B cell (primary cell): ENCODE data around the gene KCNC4. TPM values are rescaled to one million over a fixed set of nuclear protein-coding genes. Genes with fewer than 3 reads are reported as not detected.

ENCODE experiments used
- ATAC-seq: fragments of 200-7000 bp; cut with Tn5 transposase; one replicate; pipeline ENCODE4 v1.10.0; 2021; ENCODE audit warnings: low read depth, mild to moderate bottlenecking, moderate number of reproducible peaks, moderate library complexity
- CTCF ChIA-PET: fragments of 350-600 bp; sonication (Branson Sonifier 250); formaldehyde crosslinking; loops from one replicate; lab custom pipeline; 2021; ENCODE audit warnings: antibody characterized with exemption, inconsistent platforms; lab: Charles Lee
- POLR2A ChIA-PET: fragments of 350-600 bp; sonication (Branson Sonifier 250); formaldehyde crosslinking; loops from one replicate; lab custom pipeline; 2021; ENCODE audit warnings: antibody characterized with exemption; lab: Charles Lee
- DNase-seq: peaks from one replicate; pipeline ENCODE4 v3.0.0; 2013
- H2AFZ ChIP-seq: 2 replicates; pipeline ENCODE4 v1.6.1; 2012; ENCODE audit warnings: mild to moderate bottlenecking, low read depth, low read length; ENCODE audit not compliant: insufficient read depth, poor library complexity, severe bottlenecking
- H3K27ac ChIP-seq, 2 donors: 1 replicate in 1 of 2; 2 replicates in 1 of 2; pipeline ENCODE4 v1.5.1; 2012 to 2013; ENCODE audit warnings: low read length in 2 of 2, mild to moderate bottlenecking in 2 of 2, moderate library complexity in 1 of 2
- H3K27me3 ChIP-seq, 4 experiments: fragments of 200-600 bp in 1 of 4; sonication (generic) in 1 of 4; replicated peaks in 1 of 4; 1 replicate in 2 of 4; 2 replicates in 2 of 4; pipeline versions ENCODE4 v1.6.1 to v1.7.0; 2013 to 2016; ENCODE audit warnings: low read length in 3 of 4, mild to moderate bottlenecking in 2 of 4, mixed read lengths in 1 of 4, moderate library complexity in 1 of 4; ENCODE audit not compliant: insufficient read depth in 4 of 4, control insufficient read depth in 3 of 4; ENCODE audit errors: control extremely low read depth in 1 of 4
- H3K36me3 ChIP-seq, 2 experiments: replicated peaks in 1 of 2; 1 replicate in 1 of 2; 2 replicates in 1 of 2; pipeline versions ENCODE4 v1.6.1 to v1.7.1; 2013; ENCODE audit warnings: low read length in 1 of 2; ENCODE audit not compliant: insufficient read depth in 2 of 2, control insufficient read depth in 1 of 2; ENCODE audit errors: control extremely low read depth in 1 of 2, extremely low read depth in 1 of 2
- H3K4me1 ChIP-seq, 2 donors: fragments of 200-600 bp in 1 of 2; sonication (generic) in 1 of 2; 1 replicate in 1 of 2; 2 replicates in 1 of 2; pipeline versions ENCODE4 v1.5.1 to v1.6.1; 2013 to 2017; ENCODE audit warnings: low read length in 2 of 2; ENCODE audit not compliant: control insufficient read depth in 2 of 2, insufficient read depth in 2 of 2
- H3K4me2 ChIP-seq: replicated peaks from 2 replicates; pipeline ENCODE3; 2012; ENCODE audit warnings: mild to moderate bottlenecking, low read depth, low read length; ENCODE audit not compliant: poor library complexity, severe bottlenecking
- H3K4me3 ChIP-seq, 5 experiments: fragments of 200-600 bp in 1 of 5; sonication (generic) in 1 of 5; 1 replicate in 3 of 5; 2 replicates in 2 of 5; pipeline versions ENCODE4 v1.5.1 to v1.7.0; 2011 to 2016; ENCODE audit warnings: low read length in 4 of 5, mild to moderate bottlenecking in 4 of 5, low read depth in 2 of 5, control low read depth in 1 of 5, moderate library complexity in 1 of 5; ENCODE audit not compliant: insufficient read depth in 1 of 5; ENCODE audit errors: control extremely low read depth in 1 of 5, extremely low read depth in 1 of 5
- H3K79me2 ChIP-seq: fragments of 200-600 bp; sonication (generic); one replicate; pipeline ENCODE4 v1.6.0; 2016; ENCODE audit warnings: low read length; ENCODE audit not compliant: control insufficient read depth, insufficient read depth
- H3K9ac ChIP-seq: fragments of 200-600 bp; sonication (generic); 2 replicates; pipeline ENCODE4 v1.6.1; 2017; ENCODE audit warnings: mild to moderate bottlenecking, low read length, moderate library complexity
- H3K9me3 ChIP-seq, 3 donors: one replicate each; pipeline versions ENCODE4 v1.6.1 to v1.7.1; 2013; ENCODE audit warnings: low read length in 2 of 3; ENCODE audit not compliant: control insufficient read depth in 2 of 3, insufficient read depth in 1 of 3; ENCODE audit errors: control extremely low read depth in 1 of 3
- H4K20me1 ChIP-seq: 2 replicates; pipeline ENCODE4 v1.6.0; 2012; ENCODE audit warnings: mild to moderate bottlenecking, low read length; ENCODE audit not compliant: insufficient read depth, control insufficient read depth, poor library complexity, severe bottlenecking
- H3K27ac Mint-ChIP-seq: one replicate; pipeline ENCODE4 v1.8.0; 2021; ENCODE audit warnings: mixed read lengths
- H3K27me3 Mint-ChIP-seq: one replicate; pipeline ENCODE4 v1.8.0; 2021; ENCODE audit warnings: mixed read lengths
- H3K4me1 Mint-ChIP-seq: one replicate; pipeline ENCODE4 v1.8.0; 2021; ENCODE audit warnings: mixed read lengths
- H3K4me3 Mint-ChIP-seq: one replicate; pipeline ENCODE4 v1.8.0; 2021; ENCODE audit warnings: mixed read lengths
- H3K9me3 Mint-ChIP-seq: one replicate; pipeline ENCODE4 v1.8.0; 2022; ENCODE audit warnings: mixed read lengths; ENCODE audit not compliant: insufficient read depth
- CTCF ChIP-seq: fragments of 200-600 bp; IDR thresholded peaks from one replicate; pipeline ENCODE4 v1.8.0; 2022; ENCODE audit warnings: antibody characterized with exemption, mild to moderate bottlenecking
- EZH2 ChIP-seq: IDR thresholded peaks from 2 replicates; pipeline ENCODE4 v1.6.1; 2012; ENCODE audit warnings: borderline replicate concordance, low read depth, mild to moderate bottlenecking, moderate library complexity, low read length; ENCODE audit not compliant: insufficient read depth, poor library complexity, severe bottlenecking
- WGBS: methylation state at CpG from one replicate; pipeline ENCODE4 v1.1.5; 2013; ENCODE audit warnings: missing lambda C conversion rate; ENCODE audit not compliant: insufficient coverage; 5-methylcytosine and 5-hydroxymethylcytosine counted together
- intact Hi-C: fragments of 100-400 bp; cut with micrococcal nuclease; formaldehyde crosslinking; loops from one replicate; pipeline ENCODE4 v1.10.0; 2022
- polyA plus RNA-seq: library from polyadenylated mRNA; depleted of rRNA; stranded (reverse); fragments of >200 nt; gene quantifications from 2 replicates; pipeline ENCODE4 v1.2.3, GENCODE V29; 2012
- total RNA-seq, 2 donors: library from RNA; stranded (reverse); fragments of 120-200 nt in 1 of 2; gene quantifications; 1 replicate in 1 of 2; 2 replicates in 1 of 2; pipeline versions ENCODE4 v1.2.3 to v1.2.4, GENCODE V29; 2013 to 2022

The KCNC4 gene
- total and polyA plus RNA-seq, 2 donors (not counting 1 experiment from before 2014, with no cell fraction given), result 3.2 to 24.1 TPM

DNA sequence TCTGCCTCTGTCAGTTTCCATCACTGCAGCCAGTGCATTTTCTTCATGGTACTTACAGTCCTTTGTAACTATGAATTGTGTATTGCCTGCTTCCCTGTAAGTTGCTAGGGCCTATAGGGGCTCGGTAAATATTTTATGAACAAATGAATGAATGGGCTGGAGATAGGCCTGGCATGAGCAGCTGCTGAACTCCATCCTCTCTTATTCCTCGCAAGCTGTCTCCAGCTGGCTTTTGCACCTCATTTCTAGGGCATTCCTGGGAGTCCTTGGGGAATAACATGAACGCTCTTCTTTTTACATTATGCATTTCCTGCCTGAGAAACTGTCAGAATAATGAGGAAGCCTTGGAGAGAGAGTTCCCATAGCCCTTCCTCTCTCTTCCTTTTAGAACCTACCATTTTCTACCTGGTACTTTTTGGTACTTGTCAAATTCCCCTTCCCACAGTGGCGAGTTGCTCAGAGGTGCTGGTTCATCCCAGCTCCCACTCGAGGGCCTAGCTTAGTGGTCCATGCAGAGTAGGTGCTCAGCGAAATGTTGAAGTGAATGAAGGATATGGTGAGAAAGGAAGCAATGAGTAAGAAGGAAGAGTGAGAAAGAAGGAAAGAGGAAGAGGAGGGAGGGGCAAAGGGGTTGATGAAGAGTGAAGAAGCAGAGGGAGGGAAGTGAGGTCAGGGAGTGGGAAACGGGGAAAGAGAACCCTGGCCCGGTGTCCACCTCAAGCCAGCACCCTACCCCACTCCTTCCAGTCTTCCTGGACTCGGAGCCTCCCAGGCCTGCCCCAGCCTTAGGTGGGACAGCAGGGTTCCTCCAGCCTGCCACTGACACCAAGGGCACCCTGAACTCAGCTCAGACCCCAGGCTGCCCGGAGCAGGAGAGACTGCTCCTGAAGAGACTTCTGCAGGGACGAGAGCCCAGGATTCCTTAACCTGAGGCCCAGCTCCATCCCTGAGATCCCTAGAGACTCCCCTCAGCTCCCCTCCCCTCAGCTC, 29.6 kb downstream of the KCNC4 start:
- Histone ChIP-seq H3K27ac (no peak overlapping the region), H3K36me3 (no peaks in the 10 kb centered on the region), H3K27me3 (no peaks in the 10 kb centered on the region), H4K20me1 (no peaks in the 10 kb centered on the region), H3K79me2 (no peaks in the 10 kb centered on the region), H3K4me3 (no peak overlapping the region), H3K9me3 (no peaks in the 10 kb centered on the region), H3K4me2 (no peak overlapping the region), H3K9ac (no peak overlapping the region), H3K4me1 (peaks cover 17 to 32% of the 10 kb centered on the region in 2 donors), H2AFZ (no peak overlapping the region)
- no peaks in the 10 kb centered on the region for H3K9me3 Mint-ChIP-seq
- ATAC-seq, result no peak
- 88% methylated on average over 7 of the region's 11 CpGs for WGBS
- TF ChIP-seq EZH2 (no peak), CTCF (no peak)
- intact Hi-C loops, result no loop called here
- ChIA-PET CTCF (interaction anchor here (1.0 to 2.6 kb wide), 4 partner anchors 31 to 73 kb away, joined by 3 to 9 read pairs (median 3); no protein-coding TSS in a partner anchor), POLR2A (no interaction called here)
- peaks cover 33% of the 10 kb centered on the region for H3K4me1 Mint-ChIP-seq
- no peak overlapping the region for H3K27ac Mint-ChIP-seq
- DNase-seq, result no peak
- H3K27me3 Mint-ChIP-seq, result no peaks in the 10 kb centered on the region
- H3K4me3 Mint-ChIP-seq, result no peak overlapping the region
